Kidney epithelial cell (primary cell): ENCODE measurements around the gene ITSN2. TPM values are rescaled to one million over a fixed set of nuclear protein-coding genes. Genes with fewer than 3 reads are reported as not detected.
"Not testable (repeated sequence)": the region's sequence is repeated elsewhere in the genome, so short reads cannot be mapped to it uniquely, and the experiment has no call there.

Experiments used
- DNase-seq: peaks from one replicate; pipeline ENCODE4 v3.0.0-alpha.2; 2010; ENCODE audit warnings: low read depth
- H3K27me3 ChIP-seq: 2 replicates; pipeline ENCODE4 v1.6.0; 2011; ENCODE audit warnings: low read length; ENCODE audit not compliant: control insufficient read depth, insufficient read depth
- H3K36me3 ChIP-seq: 2 replicates; pipeline ENCODE4 v1.5.1; 2011; ENCODE audit warnings: low read length; ENCODE audit not compliant: control insufficient read depth, insufficient read depth
- H3K4me3 ChIP-seq: 2 replicates; pipeline ENCODE4 v1.5.1; 2011; ENCODE audit warnings: low read depth, mild to moderate bottlenecking, control low read depth, low read length
- total RNA-seq: library from RNA; depleted of rRNA; stranded (reverse); fragments of >200 nt; gene quantifications from 2 replicates; pipeline ENCODE4 v1.2.3, GENCODE V29; 2015
- TF ChIP-seq, protein P1 (sequence below): IDR thresholded peaks from 2 replicates; pipeline ENCODE4 v1.5.1; 2011; ENCODE audit warnings: mild to moderate bottlenecking, moderate library complexity, low read length, control low read depth, inconsistent platforms; ENCODE audit not compliant: insufficient read depth, poor library complexity, severe bottlenecking

Gene ITSN2
- total RNA-seq: 23.0 and 39.1 TPM in 2 replicates

DNA sequence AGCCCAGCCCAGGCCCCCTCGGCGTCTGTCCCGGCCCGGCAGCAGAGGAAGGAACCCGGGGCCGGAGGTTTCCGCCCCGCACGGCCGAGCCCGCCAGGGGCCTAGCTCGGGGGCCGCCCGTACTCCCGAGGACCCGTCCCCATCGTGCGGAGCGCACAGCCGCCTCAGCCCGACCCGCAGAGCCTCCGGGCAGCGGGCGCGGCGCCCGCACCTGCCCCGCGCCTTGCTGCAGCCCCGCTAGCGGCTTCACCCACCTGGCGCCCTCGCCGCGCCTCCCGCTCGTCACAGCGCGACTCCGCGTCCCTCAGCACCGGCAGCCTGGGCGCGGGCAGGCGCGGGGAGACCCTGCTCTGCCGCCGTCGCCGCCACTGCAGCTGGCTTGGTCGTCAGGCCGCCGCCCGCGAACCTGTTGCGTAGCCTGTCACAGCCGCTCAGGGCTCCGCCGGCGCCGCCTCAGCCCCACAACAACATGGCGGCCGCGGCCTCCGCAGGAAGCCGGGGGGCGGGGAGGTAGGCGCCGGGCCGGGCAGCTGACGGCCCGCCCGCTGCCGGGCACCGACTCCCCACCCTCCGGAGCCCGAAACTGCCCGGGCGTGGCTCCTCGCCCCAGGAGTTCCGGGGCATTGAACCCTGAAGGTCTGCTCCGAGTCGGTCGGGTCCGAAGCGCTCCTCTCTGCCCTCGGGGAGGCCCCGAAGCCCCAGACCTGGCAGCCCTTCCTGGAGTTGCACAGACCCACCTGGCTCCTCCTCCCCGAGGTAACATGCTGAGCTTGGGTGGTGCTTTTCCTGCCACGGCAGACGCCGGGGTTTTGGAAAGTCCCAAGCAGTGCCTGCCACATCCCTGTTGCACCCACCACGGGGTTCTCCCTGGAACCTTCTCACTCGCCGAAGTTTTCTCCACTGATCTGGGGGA lies at the start of gene ITSN2:
TSS of gene ITSN2 (minus strand) at position 487 of the 913 bp plus-strand sequence. CDS start 32,454 bp downstream, outside the sequence.
- TF ChIP-seq, protein P1, sequence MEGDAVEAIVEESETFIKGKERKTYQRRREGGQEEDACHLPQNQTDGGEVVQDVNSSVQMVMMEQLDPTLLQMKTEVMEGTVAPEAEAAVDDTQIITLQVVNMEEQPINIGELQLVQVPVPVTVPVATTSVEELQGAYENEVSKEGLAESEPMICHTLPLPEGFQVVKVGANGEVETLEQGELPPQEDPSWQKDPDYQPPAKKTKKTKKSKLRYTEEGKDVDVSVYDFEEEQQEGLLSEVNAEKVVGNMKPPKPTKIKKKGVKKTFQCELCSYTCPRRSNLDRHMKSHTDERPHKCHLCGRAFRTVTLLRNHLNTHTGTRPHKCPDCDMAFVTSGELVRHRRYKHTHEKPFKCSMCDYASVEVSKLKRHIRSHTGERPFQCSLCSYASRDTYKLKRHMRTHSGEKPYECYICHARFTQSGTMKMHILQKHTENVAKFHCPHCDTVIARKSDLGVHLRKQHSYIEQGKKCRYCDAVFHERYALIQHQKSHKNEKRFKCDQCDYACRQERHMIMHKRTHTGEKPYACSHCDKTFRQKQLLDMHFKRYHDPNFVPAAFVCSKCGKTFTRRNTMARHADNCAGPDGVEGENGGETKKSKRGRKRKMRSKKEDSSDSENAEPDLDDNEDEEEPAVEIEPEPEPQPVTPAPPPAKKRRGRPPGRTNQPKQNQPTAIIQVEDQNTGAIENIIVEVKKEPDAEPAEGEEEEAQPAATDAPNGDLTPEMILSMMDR: no peak
- no peak for DNase-seq
- H3K4me3 ChIP-seq: peak within 1 kb of the TSS; percentile 60
- H3K36me3 ChIP-seq: no peaks in the 10 kb centered on the region
- H3K27me3 ChIP-seq: no peaks in the 10 kb centered on the region

DNA sequence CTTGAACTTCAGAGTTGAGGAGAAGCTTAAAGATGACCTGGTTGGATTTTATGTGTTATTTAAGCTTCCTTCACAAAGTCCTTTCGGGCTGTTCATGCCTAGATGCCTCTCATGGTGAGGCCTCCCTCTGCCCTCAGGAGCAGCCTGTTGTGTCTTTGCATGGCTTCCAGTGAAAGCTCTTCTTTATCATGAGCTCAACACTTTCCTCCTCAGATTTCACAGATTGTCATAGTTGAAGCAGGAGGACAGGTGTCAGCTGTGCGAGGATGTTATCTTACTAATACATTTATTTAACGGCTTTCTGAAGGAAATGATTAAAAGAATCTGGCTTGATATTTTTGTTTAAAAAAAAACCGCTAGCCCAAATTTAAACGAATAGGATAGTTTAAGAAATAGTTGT lies 48.8 kb upstream of the ITSN2 start:
- Histone ChIP-seq H3K36me3 (no peaks in the 10 kb centered on the region), H3K4me3 (no peak overlapping the region), H3K27me3 (no peaks in the 10 kb centered on the region)
- TF ChIP-seq, protein P1: no peak
- no peak for DNase-seq

- H3K36me3 ChIP-seq, H3K27me3 ChIP-seq, H3K4me3 ChIP-seq, DNase-seq: not testable (repeated sequence)
Measured at GRCh38 chr2:24408704-24409103, 48.4 kb upstream of the ITSN2 start.

GRCh38 chr2:24404491-24404921 lies 44.2 kb upstream of the ITSN2 start:
- DNase-seq: peak; percentile 5

DNA sequence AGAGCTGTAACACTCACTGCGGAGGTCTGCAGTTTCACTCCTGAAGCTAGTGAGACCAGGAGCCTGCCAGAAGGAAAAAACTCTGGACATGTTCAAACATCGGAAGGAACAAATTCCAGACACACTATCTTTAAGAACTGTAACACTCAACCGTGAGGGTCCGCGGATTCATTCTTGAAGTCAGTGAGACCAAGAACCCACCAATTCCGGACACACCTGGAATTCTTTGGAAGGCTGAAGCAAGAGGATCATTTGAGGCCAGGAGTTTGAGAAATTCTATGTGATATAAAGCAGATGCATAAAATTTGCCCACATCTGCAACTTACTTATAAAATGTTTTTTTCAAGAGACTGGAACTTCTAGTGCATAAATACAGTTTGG lies 43.5 kb upstream of the ITSN2 start:
- H3K27me3 ChIP-seq: peaks cover 5% of the 10 kb centered on the region
- no peak for DNase-seq
- TF ChIP-seq, protein P1: no peak
- H3K4me3 ChIP-seq: no peak overlapping the region
- H3K36me3 ChIP-seq: no peaks in the 10 kb centered on the region

More at GRCh38 chr2:24404491-24404921, 44.2 kb upstream of the ITSN2 start:
- TF ChIP-seq, protein P1: no peak
- H3K27me3 ChIP-seq: peaks cover 5% of the 10 kb centered on the region
- H3K36me3 ChIP-seq: no peaks in the 10 kb centered on the region
- no peak overlapping the region for H3K4me3 ChIP-seq

GRCh38 chr2:24403168-24403831 lies 43.0 kb upstream of the ITSN2 start:
- TF ChIP-seq, protein P1: no peak
- Histone ChIP-seq H3K27me3 (peaks cover 5% of the 10 kb centered on the region), H3K4me3 (no peak overlapping the region), H3K36me3 (no peaks in the 10 kb centered on the region)
- no peak for DNase-seq
